BLaER1 treated with 17β-estradiol and CSF1 and Interleukin-3, amounts not matched to agents 10 nM and 100 nM (cell line): ENCODE measurements around the gene REN.

ENCODE experiments used
- H3K27ac ChIP-seq, 11 experiments: shearing (Covaris generic); formaldehyde crosslinking; 2 replicates each; pipeline ENCODE4 v1.8.1; 2022
- H3K27me3 ChIP-seq, 11 experiments: shearing (Covaris generic); formaldehyde crosslinking; 2 replicates each; pipeline ENCODE4 v1.8.1; 2022
- H3K36me3 ChIP-seq, 11 experiments: shearing (Covaris generic); formaldehyde crosslinking; 2 replicates each; pipeline ENCODE4 v1.8.1; 2022
- H3K4me1 ChIP-seq, 10 experiments: shearing (Covaris generic); formaldehyde crosslinking; 2 replicates each; pipeline ENCODE4 v1.8.1; 2022
- H3K4me2 ChIP-seq, 11 experiments: shearing (Covaris generic); formaldehyde crosslinking; 2 replicates each; pipeline ENCODE4 v1.8.1; 2022
- H3K4me3 ChIP-seq, 10 experiments: shearing (Covaris generic); formaldehyde crosslinking; 2 replicates each; pipeline ENCODE4 v1.8.1; 2022
- H3K9ac ChIP-seq, 11 experiments: shearing (Covaris generic); formaldehyde crosslinking; 2 replicates each; pipeline ENCODE4 v1.8.1; 2022
- H3K9me3 ChIP-seq, 11 experiments: shearing (Covaris generic); formaldehyde crosslinking; replicated peaks in 1 of 11; 2 replicates each; pipeline ENCODE4 v1.8.1; 2022
- H4K20me1 ChIP-seq, 11 experiments: shearing (Covaris generic); formaldehyde crosslinking; 2 replicates each; pipeline ENCODE4 v1.8.1; 2022
- Cebpa-rat ChIP-seq, 11 experiments: shearing (Covaris generic); IDR thresholded peaks; 2 replicates each; pipeline ENCODE4 v1.8.1; 2022

Gene REN

DNA sequence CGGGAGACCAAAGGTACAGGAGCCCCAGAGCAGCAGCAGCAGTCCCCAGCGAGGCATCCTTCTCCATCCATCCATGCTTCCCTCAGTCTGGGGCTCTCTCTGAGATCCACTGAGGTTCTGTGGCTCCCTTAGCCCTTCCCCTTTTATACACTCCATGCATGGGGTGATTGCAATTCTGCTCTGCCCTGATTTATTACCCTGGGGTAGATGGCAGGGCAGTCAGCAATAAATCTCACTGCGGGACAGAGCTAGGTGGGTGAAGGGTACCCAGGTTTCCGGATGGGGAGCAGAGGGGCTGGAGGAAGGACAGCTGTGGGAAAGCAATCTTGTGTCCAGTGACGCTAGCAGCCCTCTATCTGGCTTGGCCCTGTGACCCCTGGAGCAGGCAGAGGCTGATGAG, at the start of gene REN:
Gene REN, minus strand, starts transcription at position 119 of the 400 bp plus-strand sequence. Its CDS starts 44 bp downstream, at position 75.
- peaks cover 0 to 10% (median 7%) of the 10 kb centered on the region in 10 experiments; a peak in 12 of 20 replicates for H3K4me1 ChIP-seq
- H3K4me3 ChIP-seq, result no peak within 1 kb of the TSS
- no peak within 1 kb of the TSS for H3K9ac ChIP-seq
- H3K27ac ChIP-seq, result no peak within 1 kb of the TSS
- no peaks in the 10 kb centered on the region for H4K20me1 ChIP-seq
- H3K4me2 ChIP-seq, result no peak within 1 kb of the TSS
- no peaks in the 10 kb centered on the region for H3K27me3 ChIP-seq
- H3K36me3 ChIP-seq, result peaks cover 0 to 11% (median 0%) of the 10 kb centered on the region in 11 experiments; a peak in 2 of 22 replicates
- no peak for TF ChIP-seq Cebpa-rat (IDR thresholded peaks at IDR 0.05)
- H3K9me3 ChIP-seq, result peaks cover 29 to 35% (median 30%) of the 10 kb centered on the region in 11 experiments

- H3K4me2 ChIP-seq, result peak within 1 kb of the TSS; percentile 82 to 95 (median 89)
- no peaks in the 10 kb centered on the region for H3K36me3 ChIP-seq
- H3K27me3 ChIP-seq, result no peaks in the 10 kb centered on the region
- H4K20me1 ChIP-seq, result no peaks in the 10 kb centered on the region
- no peaks in the 10 kb centered on the region for H3K9me3 ChIP-seq
- peak within 1 kb of the TSS in 6 of 11 experiments; percentile 49 to 90 (median 78); a peak in 12 of 22 replicates for H3K27ac ChIP-seq
- peak within 1 kb of the TSS in 8 of 11 experiments; percentile 18 to 76 (median 48); a peak in 11 of 22 replicates for H3K9ac ChIP-seq
- peaks cover 7 to 60% (median 37%) of the 10 kb centered on the region in 10 experiments for H3K4me1 ChIP-seq
- H3K4me3 ChIP-seq, result peak within 1 kb of the TSS in 9 of 10 experiments; percentile 24 to 47 (median 34); a peak in 14 of 20 replicates
- TF ChIP-seq Cebpa-rat (IDR thresholded peaks at IDR 0.05), result peak in 3 of 11 experiments; percentile 33 to 81 (median 50); a peak in 4 of 22 replicates
Observed at GRCh38 chr1:204213668-204214662, 47.8 kb upstream of the REN start, which contains the start of gene GOLT1A. Gene GOLT1A, minus strand, starts transcription at chr1:204213988. Its CDS starts 82 bp downstream, at chr1:204213906.

DNA sequence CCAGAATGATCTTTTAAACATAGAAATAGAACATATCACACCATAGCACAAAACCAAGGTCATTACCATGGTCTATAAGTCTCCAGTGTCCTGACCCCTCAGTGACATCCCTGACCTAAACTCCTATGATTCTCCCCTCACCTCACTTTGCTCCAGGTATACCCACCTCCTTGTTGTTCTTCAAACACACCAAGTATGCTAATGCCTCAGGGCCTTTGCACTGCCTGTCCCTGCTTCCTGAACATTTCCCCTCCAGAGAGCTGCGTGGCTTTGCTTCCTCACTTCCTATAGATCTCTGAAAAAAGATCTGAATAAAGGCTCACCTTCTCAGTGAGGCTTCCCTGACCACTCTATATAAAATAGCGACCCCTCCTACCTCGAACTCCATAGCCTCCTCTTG, 46.6 kb upstream of the REN start:
- Histone ChIP-seq H3K4me3 (no peak overlapping the region), H3K36me3 (no peaks in the 10 kb centered on the region), H3K27ac (peak overlapping the region in 5 of 11 experiments; percentile 49 to 90 (median 79); a peak in 8 of 22 replicates), H3K9ac (peak overlapping the region in 3 of 11 experiments; percentile 69 to 76 (median 73); a peak in 3 of 22 replicates), H4K20me1 (no peaks in the 10 kb centered on the region), H3K4me2 (peak overlapping the region in 7 of 11 experiments; percentile 82 to 95 (median 89); a peak in 10 of 22 replicates), H3K27me3 (no peaks in the 10 kb centered on the region), H3K4me1 (peaks cover 7 to 52% (median 33%) of the 10 kb centered on the region in 10 experiments), H3K9me3 (no peaks in the 10 kb centered on the region)
- TF ChIP-seq Cebpa-rat (IDR thresholded peaks at IDR 0.05), result no peak

- H3K27me3 ChIP-seq, result no peaks in the 10 kb centered on the region
- H3K9me3 ChIP-seq, result no peaks in the 10 kb centered on the region
- H3K36me3 ChIP-seq, result no peaks in the 10 kb centered on the region
- H3K4me3 ChIP-seq, result no peak overlapping the region
- H3K4me1 ChIP-seq, result peaks cover 7 to 51% (median 28%) of the 10 kb centered on the region in 10 experiments
- peak overlapping the region in 3 of 11 experiments; percentile 78 to 90 (median 88); a peak in 4 of 22 replicates for H3K27ac ChIP-seq
- TF ChIP-seq Cebpa-rat (IDR thresholded peaks at IDR 0.05), result no peak
- H3K4me2 ChIP-seq, result peak overlapping the region in 3 of 11 experiments; percentile 4 to 95 (median 25); a peak in 3 of 22 replicates
- no peaks in the 10 kb centered on the region for H4K20me1 ChIP-seq
- H3K9ac ChIP-seq, result no peak overlapping the region
Observed at GRCh38 chr1:204211046-204211445, 44.9 kb upstream of the REN start.

- Histone ChIP-seq H3K9me3 (no peaks in the 10 kb centered on the region), H3K4me3 (no peak overlapping the region), H3K9ac (no peak overlapping the region), H3K27ac (0 out of 22 replicates have a peak overlapping the region, but pooled peaks of 1 of the 11 experiments have one; percentile 18), H3K4me1 (peaks cover 0 to 21% (median 6%) of the 10 kb centered on the region in 10 experiments; a peak in 7 of 20 replicates), H3K27me3 (no peaks in the 10 kb centered on the region), H3K4me2 (peak overlapping the region in 2 of 11 experiments; percentile 1 to 22; a peak in 3 of 22 replicates), H3K36me3 (no peaks in the 10 kb centered on the region), H4K20me1 (no peaks in the 10 kb centered on the region)
- TF ChIP-seq Cebpa-rat (IDR thresholded peaks at IDR 0.05), result no peak
Observed at GRCh38 chr1:204207136-204207616, 41.0 kb upstream of the REN start.

DNA sequence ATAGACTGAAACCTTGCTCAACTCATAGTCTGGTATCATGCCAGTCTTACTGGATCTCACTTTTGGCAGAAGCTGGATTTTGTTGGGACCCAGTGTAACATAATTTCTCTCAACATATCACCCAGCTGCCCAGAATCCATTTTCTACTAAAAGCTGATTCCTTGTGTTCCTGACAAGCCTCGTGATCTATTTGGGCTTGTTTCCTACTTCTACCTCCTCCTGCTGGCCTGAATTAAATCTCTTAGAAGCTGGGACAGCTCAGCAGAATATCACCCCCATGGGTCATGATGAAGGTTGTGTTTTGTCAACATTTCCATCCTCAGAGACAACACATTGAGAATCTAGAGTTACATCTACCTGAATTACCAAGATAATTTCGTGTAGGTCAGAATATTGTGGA, 40.0 kb upstream of the REN start:
- Histone ChIP-seq H3K4me3 (no peak overlapping the region), H4K20me1 (no peaks in the 10 kb centered on the region), H3K4me2 (no peak overlapping the region), H3K36me3 (no peaks in the 10 kb centered on the region), H3K9me3 (no peaks in the 10 kb centered on the region), H3K27me3 (no peaks in the 10 kb centered on the region), H3K9ac (no peak overlapping the region), H3K4me1 (peaks cover 0 to 13% (median under 1%) of the 10 kb centered on the region in 10 experiments; a peak in 4 of 20 replicates), H3K27ac (no peak overlapping the region)
- TF ChIP-seq Cebpa-rat (IDR thresholded peaks at IDR 0.05), result no peak

DNA sequence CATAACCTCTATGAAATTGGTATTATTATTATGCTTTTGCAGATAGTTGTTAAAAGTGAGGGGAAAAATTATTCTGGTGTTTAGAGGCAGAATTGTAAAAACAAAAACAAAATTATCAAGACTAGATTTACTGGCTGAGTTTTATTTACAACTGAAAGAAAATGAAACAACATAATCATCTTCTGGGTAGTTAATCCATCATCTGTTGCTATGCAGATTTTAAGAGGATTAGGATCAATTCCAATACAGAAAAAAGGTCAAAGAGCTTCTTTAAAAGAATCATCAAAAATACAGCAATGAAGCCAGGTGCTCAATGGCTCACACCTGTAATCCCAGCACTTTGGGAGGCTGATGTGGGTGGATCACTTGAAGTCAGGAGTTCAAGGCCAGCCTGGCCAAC, 39.3 kb upstream of the REN start:
- Histone ChIP-seq H3K4me1 (peaks cover 0 to 11% (median 2%) of the 10 kb centered on the region in 10 experiments; a peak in 5 of 20 replicates), H3K27ac (no peak overlapping the region), H3K36me3 (no peaks in the 10 kb centered on the region), H4K20me1 (no peaks in the 10 kb centered on the region), H3K4me3 (no peak overlapping the region), H3K4me2 (no peak overlapping the region), H3K9ac (no peak overlapping the region), H3K9me3 (no peaks in the 10 kb centered on the region), H3K27me3 (no peaks in the 10 kb centered on the region)
- no peak for TF ChIP-seq Cebpa-rat (IDR thresholded peaks at IDR 0.05)

DNA sequence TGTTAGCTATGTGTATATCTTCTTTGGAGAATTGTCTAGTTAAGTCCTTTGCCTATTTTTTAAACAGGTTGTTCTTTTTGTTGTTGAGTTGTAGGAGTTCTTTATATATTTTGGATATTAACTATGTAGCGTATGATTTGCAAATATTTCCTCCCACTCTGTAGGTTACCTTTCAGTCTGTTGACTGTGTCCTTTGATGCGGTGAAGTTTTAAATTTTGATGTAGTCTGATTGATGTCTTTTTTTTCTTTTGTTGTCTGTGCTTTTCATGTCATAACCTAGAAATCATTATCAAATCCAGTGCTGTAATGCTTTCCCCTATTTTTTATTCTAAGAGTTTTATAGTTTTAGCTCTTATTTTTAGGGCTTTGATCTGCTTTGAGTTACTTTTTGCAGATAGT, 38.8 kb upstream of the REN start:
- Histone ChIP-seq H3K4me3 (no peak overlapping the region), H3K4me1 (peaks cover 0 to 11% (median 2%) of the 10 kb centered on the region in 10 experiments; a peak in 6 of 20 replicates), H3K9me3 (no peaks in the 10 kb centered on the region), H3K9ac (no peak overlapping the region), H4K20me1 (no peaks in the 10 kb centered on the region), H3K4me2 (no peak overlapping the region), H3K36me3 (no peaks in the 10 kb centered on the region), H3K27me3 (no peaks in the 10 kb centered on the region), H3K27ac (no peak overlapping the region)
- TF ChIP-seq Cebpa-rat (IDR thresholded peaks at IDR 0.05), result no peak
